Measurements from ENCODE around the gene NAA30. TPM values are rescaled to one million over a fixed set of nuclear protein-coding genes. Genes with fewer than 3 reads are reported as not detected.
"Not testable (repeated sequence)": the region's sequence is repeated elsewhere in the genome, so short reads cannot be mapped to it uniquely, and the experiment has no call there.

NAA30 gene
- total and polyA plus RNA-seq, 9 of the 15 experiments (the other 6 are each of a cell fraction or from before 2014, with no cell fraction given), result 2.2 to 8.0 (median 6.9) TPM

GRCh38 chr14:57370187-57370586 lies 20.2 kb upstream of the NAA30 start:
- CTCF ChIA-PET (ENCODE audit: low intra/inter-chr PET ratio); ATAC-seq; H3K9me1 ChIP-seq (ENCODE audit: control insufficient read depth, insufficient read depth, low read length); intact Hi-C loops (cut with micrococcal nuclease); DNase-seq (ENCODE audit: extremely low read depth in 1 of 4, low spot score in 3 of 4); H3K27ac ChIP-seq (ENCODE audit: extremely low read depth, low read depth, low read length); BruUV-seq (replicated peaks); H3K4me1 ChIP-seq (replicated peaks in 1 of 2; ENCODE audit: control insufficient read depth in 2 of 2, insufficient read depth in 2 of 2, low read length in 2 of 2); H3K36me3 ChIP-seq (ENCODE audit: control insufficient read depth, insufficient read depth, low read length); H4K20me1 ChIP-seq (replicated peaks; ENCODE audit: control insufficient read depth, insufficient read depth, low read length); H3K79me2 ChIP-seq (ENCODE audit: control insufficient read depth, insufficient read depth, low read length); FAIRE-seq; H3K27me3 ChIP-seq (ENCODE audit: control insufficient read depth in 2 of 2, insufficient read depth in 2 of 2, low read length in 2 of 2); H3K4me3 ChIP-seq; H3K9ac ChIP-seq (ENCODE audit: insufficient read depth in 1 of 2, low read depth in 2 of 2, low read length in 2 of 2); H2AFZ ChIP-seq (ENCODE audit: low read depth, low read length); H3K9me3 ChIP-seq (replicated peaks; ENCODE audit: control insufficient read depth, insufficient read depth, low read depth, low read length); in situ Hi-C loops (cut with MboI); H3K4me2 ChIP-seq (ENCODE audit: insufficient read depth, low read length): not testable (repeated sequence)
- 8% methylated on average over 4 of the region's 5 CpGs for WGBS (ENCODE audit: insufficient coverage, low coverage, missing lambda C conversion rate)
- POLR2A ChIA-PET, result interaction anchor here (2.0 kb wide), 1 partner anchor 13 kb away, joined by 4 read pairs; no protein-coding TSS in a partner anchor
- peak; percentile 79 for TF ChIP-seq ZNF146 (CRISPR knock-in tag; IDR thresholded peaks at IDR 0.05; ENCODE audit: unreplicated experiment)

GRCh38 chr14:57371013-57371412 lies 19.4 kb upstream of the NAA30 start:
- TF ChIP-seq ZNF316 (IDR thresholded peaks at IDR 0.05) (peak; percentile 66), C11orf30 (IDR thresholded peaks at IDR 0.05; ENCODE audit: low read depth) (peak; percentile 51), MAFG (tag; conservative IDR thresholded peaks at IDR 0.05) (peak; percentile 51), ZNF224 (CRISPR knock-in tag; IDR thresholded peaks at IDR 0.05) (no peak)
- TF ChIP-seq, protein P1, sequence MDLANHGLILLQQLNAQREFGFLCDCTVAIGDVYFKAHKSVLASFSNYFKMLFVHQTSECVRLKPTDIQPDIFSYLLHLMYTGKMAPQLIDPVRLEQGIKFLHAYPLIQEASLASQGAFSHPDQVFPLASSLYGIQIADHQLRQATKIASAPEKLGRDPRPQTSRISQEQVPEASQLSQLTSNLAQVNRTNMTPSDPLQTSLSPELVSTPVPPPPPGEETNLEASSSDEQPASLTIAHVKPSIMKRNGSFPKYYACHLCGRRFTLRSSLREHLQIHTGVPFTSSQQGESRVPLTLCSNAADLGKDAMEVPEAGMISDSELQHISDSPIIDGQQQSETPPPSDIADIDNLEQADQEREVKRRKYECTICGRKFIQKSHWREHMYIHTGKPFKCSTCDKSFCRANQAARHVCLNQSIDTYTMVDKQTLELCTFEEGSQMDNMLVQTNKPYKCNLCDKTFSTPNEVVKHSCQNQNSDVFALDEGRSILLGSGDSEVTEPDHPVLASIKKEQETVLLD (IDR thresholded peaks at IDR 0.05), result no peak
- Histone ChIP-seq H3K9ac (ENCODE audit: insufficient read depth in 1 of 2, low read depth in 2 of 2, low read length in 2 of 2) (no peak overlapping the region), H2AFZ (ENCODE audit: low read depth, low read length) (no peak overlapping the region), H3K4me2 (ENCODE audit: insufficient read depth, low read length) (no peak overlapping the region), H3K9me1 (ENCODE audit: control insufficient read depth, insufficient read depth, low read length) (no peaks in the 10 kb centered on the region), H3K9me3 (replicated peaks; ENCODE audit: control insufficient read depth, insufficient read depth, low read depth, low read length) (no peaks in the 10 kb centered on the region), H3K4me1 (replicated peaks in 1 of 2; ENCODE audit: control insufficient read depth in 2 of 2, insufficient read depth in 2 of 2, low read length in 2 of 2) (no peaks in the 10 kb centered on the region), H3K27ac (ENCODE audit: extremely low read depth, low read depth, low read length) (no peak overlapping the region), H3K4me3 (no peak overlapping the region), H3K36me3 (ENCODE audit: control insufficient read depth, insufficient read depth, low read length) (no peaks in the 10 kb centered on the region), H3K79me2 (ENCODE audit: control insufficient read depth, insufficient read depth, low read length) (no peaks in the 10 kb centered on the region), H4K20me1 (replicated peaks; ENCODE audit: control insufficient read depth, insufficient read depth, low read length) (no peaks in the 10 kb centered on the region), H3K27me3 (ENCODE audit: control insufficient read depth in 2 of 2, insufficient read depth in 2 of 2, low read length in 2 of 2) (no peaks in the 10 kb centered on the region)
- DNase-seq (ENCODE audit: extremely low read depth in 1 of 4, low spot score in 3 of 4) (no peak), ATAC-seq (no peak), FAIRE-seq (no peak)
- in situ Hi-C loops (cut with MboI) (no loop called here), intact Hi-C loops (cut with micrococcal nuclease) (no loop called here)
- CTCF ChIA-PET (ENCODE audit: low intra/inter-chr PET ratio), result no interaction called here
- POLR2A ChIA-PET, result interaction anchor here (0.9 to 2.0 kb wide), 2 partner anchors 13 to 18 kb away, joined by 4 read pairs; no protein-coding TSS in a partner anchor
- 0% methylated on average over 3 of the region's 3 CpGs for WGBS (ENCODE audit: insufficient coverage, low coverage, missing lambda C conversion rate)
- no TSS peak for BruUV-seq (replicated peaks)
